ENCODE results near the gene ZNF84. TPM values are rescaled to one million over a fixed set of nuclear protein-coding genes. Genes with fewer than 3 reads are reported as not detected.

Gene ZNF84
- polyA plus RNA-seq, 1 of the 3 experiments (the other 2 are of a cell fraction): 12.2 TPM

- Histone ChIP-seq H3K4me2 (no peak overlapping the region), H3K9me3 (peaks cover 88% of the 10 kb centered on the region), H3K36me3 (replicated peaks in 1 of 2; ENCODE audit: control insufficient read depth in 1 of 2, insufficient read depth in 2 of 2, low read length in 1 of 2) (peaks cover 46 to 93% of the 10 kb centered on the region in 2 experiments), H3K79me2 (ENCODE audit: insufficient read depth) (no peaks in the 10 kb centered on the region), H4K20me1 (ENCODE audit: insufficient read depth) (no peaks in the 10 kb centered on the region), H3K27me3 (ENCODE audit: insufficient read depth) (no peaks in the 10 kb centered on the region), H3K9me2 (no peaks in the 10 kb centered on the region), H2AFZ (ENCODE audit: low read depth) (no peak overlapping the region), H3K27ac (ENCODE audit: low read depth in 2 of 2, low read length in 1 of 2) (no peak overlapping the region), H3F3A (replicated peaks; ENCODE audit: insufficient read depth) (peaks cover 39% of the 10 kb centered on the region), H3K9ac (no peak overlapping the region), H3K4me1 (ENCODE audit: control insufficient read depth in 1 of 2, insufficient read depth in 2 of 2, low read depth in 1 of 2, low read length in 1 of 2) (no peaks in the 10 kb centered on the region), H3K4me3 (ENCODE audit: low read depth in 2 of 2, low read length in 1 of 2) (peak overlapping the region in 1 of 2 experiments; percentile 27; a peak in 1 of 4 replicates)
- no peak for DNase-seq
- TF ChIP-seq NRF1 (IDR thresholded peaks at IDR 0.05; ENCODE audit: low read depth, low read length) (no peak), NFIC (IDR thresholded peaks at IDR 0.05; ENCODE audit: borderline replicate concordance) (no peak), JUND (IDR thresholded peaks at IDR 0.05) (no peak), GABPA (IDR thresholded peaks at IDR 0.05; ENCODE audit: low read depth) (no peak), EP300 (IDR thresholded peaks at IDR 0.05; ENCODE audit: borderline replicate concordance in 1 of 2, low read depth in 1 of 2, low read length in 1 of 2) (no peak), EZH2phosphoT487 (IDR thresholded peaks at IDR 0.05; ENCODE audit: borderline replicate concordance, low read depth) (no peak), SMC3 (IDR thresholded peaks at IDR 0.05; ENCODE audit: low read depth, low read length) (no peak), REST (IDR thresholded peaks at IDR 0.05; ENCODE audit: low read depth, low read length) (no peak), ELF1 (IDR thresholded peaks at IDR 0.05) (no peak), MEF2A (IDR thresholded peaks at IDR 0.05; ENCODE audit: borderline replicate concordance, low read depth) (no peak), FOSL2 (IDR thresholded peaks at IDR 0.05; ENCODE audit: borderline replicate concordance, low read depth) (no peak), CHD2 (IDR thresholded peaks at IDR 0.05; ENCODE audit: low read length, partially characterized antibody) (no peak), RFX5 (IDR thresholded peaks at IDR 0.05; ENCODE audit: low read length) (no peak), TEAD4 (IDR thresholded peaks at IDR 0.05; ENCODE audit: borderline replicate concordance, insufficient read depth) (no peak), POLR2AphosphoS5 (IDR thresholded peaks at IDR 0.05; ENCODE audit: low read depth, low read length) (no peak), ZBTB33 (IDR thresholded peaks at IDR 0.05; ENCODE audit: borderline replicate concordance, low read depth) (no peak), CTCF (IDR thresholded peaks at IDR 0.05) (no peak)
- TF ChIP-seq, protein P1, sequence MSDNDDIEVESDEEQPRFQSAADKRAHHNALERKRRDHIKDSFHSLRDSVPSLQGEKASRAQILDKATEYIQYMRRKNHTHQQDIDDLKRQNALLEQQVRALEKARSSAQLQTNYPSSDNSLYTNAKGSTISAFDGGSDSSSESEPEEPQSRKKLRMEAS (IDR thresholded peaks at IDR 0.05; ENCODE audit: low read depth): no peak
- ChIA-PET CTCF (no interaction called here), POLR2A (interaction anchor here (1.3 kb wide), 1 partner anchor 23 kb away, joined by 4 read pairs; no protein-coding TSS in a partner anchor)
- WGBS (ENCODE audit: low lambda C conversion rate): 93% methylated on average over 5 of the region's 5 CpGs
Measured at GRCh38 chr12:133057446-133057845, 20.1 kb downstream of the ZNF84 start.
